ENCODE results near the gene TP53AIP1. TPM values are rescaled to one million over a fixed set of nuclear protein-coding genes. Genes with fewer than 3 reads are reported as not detected.

Gene TP53AIP1
- total RNA-seq (ENCODE audit: low replicate concordance) = 0.24 and 0.69 TPM in 2 replicates
- long read RNA-seq = 0 reads

- H3K27ac Mint-ChIP-seq = no peak within 1 kb of the TSS
- no peak within 1 kb of the TSS for H3K4me3 Mint-ChIP-seq
- no peak for DNase-seq (ENCODE audit: extremely low spot score, unreplicated experiment)
- TF ChIP-seq, protein P1, sequence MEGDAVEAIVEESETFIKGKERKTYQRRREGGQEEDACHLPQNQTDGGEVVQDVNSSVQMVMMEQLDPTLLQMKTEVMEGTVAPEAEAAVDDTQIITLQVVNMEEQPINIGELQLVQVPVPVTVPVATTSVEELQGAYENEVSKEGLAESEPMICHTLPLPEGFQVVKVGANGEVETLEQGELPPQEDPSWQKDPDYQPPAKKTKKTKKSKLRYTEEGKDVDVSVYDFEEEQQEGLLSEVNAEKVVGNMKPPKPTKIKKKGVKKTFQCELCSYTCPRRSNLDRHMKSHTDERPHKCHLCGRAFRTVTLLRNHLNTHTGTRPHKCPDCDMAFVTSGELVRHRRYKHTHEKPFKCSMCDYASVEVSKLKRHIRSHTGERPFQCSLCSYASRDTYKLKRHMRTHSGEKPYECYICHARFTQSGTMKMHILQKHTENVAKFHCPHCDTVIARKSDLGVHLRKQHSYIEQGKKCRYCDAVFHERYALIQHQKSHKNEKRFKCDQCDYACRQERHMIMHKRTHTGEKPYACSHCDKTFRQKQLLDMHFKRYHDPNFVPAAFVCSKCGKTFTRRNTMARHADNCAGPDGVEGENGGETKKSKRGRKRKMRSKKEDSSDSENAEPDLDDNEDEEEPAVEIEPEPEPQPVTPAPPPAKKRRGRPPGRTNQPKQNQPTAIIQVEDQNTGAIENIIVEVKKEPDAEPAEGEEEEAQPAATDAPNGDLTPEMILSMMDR (conservative IDR thresholded peaks at IDR 0.05) = no peak
- H3K27me3 Mint-ChIP-seq = peaks cover under 1% of the 10 kb centered on the region
- no peaks in the 10 kb centered on the region for H3K36me3 Mint-ChIP-seq
- no peaks in the 10 kb centered on the region for H3K9me3 Mint-ChIP-seq
- H3K4me1 Mint-ChIP-seq (ENCODE audit: unreplicated experiment) = peaks cover 9% of the 10 kb centered on the region
These were observed at the start of gene TP53AIP1 for GRCh38 chr11:128942817-128943427. TP53AIP1 (minus strand) TSS chr11:128942871; CDS start chr11:128937818, 5,053 bp downstream.

DNA sequence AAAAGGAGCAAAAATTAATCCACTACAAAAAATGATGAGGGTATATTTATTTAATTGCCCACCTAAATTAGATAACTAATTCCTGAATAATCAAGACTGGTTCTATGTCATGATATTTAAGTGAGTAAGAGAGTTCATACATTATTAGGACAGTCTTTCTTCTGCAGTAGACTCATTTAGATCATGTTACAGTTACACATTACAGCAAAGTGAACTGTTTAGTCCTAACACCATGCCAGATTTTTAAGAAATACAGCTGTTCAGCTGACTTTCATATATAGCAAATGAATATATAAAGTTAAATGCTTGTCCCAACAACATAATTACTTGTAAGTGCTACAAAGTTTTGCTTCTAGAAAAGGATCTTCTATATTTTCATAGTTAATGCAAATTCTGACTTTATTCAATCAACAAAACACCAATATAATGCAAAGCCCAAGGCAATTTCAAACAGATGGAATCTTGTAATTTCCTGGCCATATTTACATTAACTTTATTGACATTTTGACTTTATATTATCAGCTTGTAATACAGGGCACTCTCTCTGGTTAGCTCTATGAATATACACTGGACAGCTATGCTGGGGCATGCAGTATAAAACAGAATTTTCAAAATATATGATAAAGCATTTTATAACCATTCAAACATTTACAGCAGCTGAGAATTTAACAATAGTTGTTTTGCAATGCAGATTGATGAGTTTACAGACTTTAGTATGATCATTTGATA is 45.7 kb upstream of the TP53AIP1 start:
- no peak for DNase-seq (ENCODE audit: extremely low spot score, unreplicated experiment)
- Mint-ChIP-seq H3K4me1 (ENCODE audit: unreplicated experiment) (no peaks in the 10 kb centered on the region), H3K9me3 (no peaks in the 10 kb centered on the region), H3K27ac (no peak overlapping the region), H3K4me3 (no peak overlapping the region), H3K36me3 (peaks cover 15% of the 10 kb centered on the region), H3K27me3 (no peaks in the 10 kb centered on the region)
- TF ChIP-seq, protein P1 (conservative IDR thresholded peaks at IDR 0.05) = no peak

- Mint-ChIP-seq H3K27ac (no peak overlapping the region), H3K4me3 (no peak overlapping the region), H3K27me3 (no peaks in the 10 kb centered on the region), H3K36me3 (peaks cover 20% of the 10 kb centered on the region), H3K9me3 (no peaks in the 10 kb centered on the region), H3K4me1 (ENCODE audit: unreplicated experiment) (no peaks in the 10 kb centered on the region)
- no peak for DNase-seq (ENCODE audit: extremely low spot score, unreplicated experiment)
- TF ChIP-seq, protein P1 (conservative IDR thresholded peaks at IDR 0.05) = no peak
These were observed 43.2 kb upstream of the TP53AIP1 start for GRCh38 chr11:128985880-128986279.

GRCh38 chr11:128983023-128983422 is 40.4 kb upstream of the TP53AIP1 start:
- H3K36me3 Mint-ChIP-seq = peaks cover 21% of the 10 kb centered on the region

DNA sequence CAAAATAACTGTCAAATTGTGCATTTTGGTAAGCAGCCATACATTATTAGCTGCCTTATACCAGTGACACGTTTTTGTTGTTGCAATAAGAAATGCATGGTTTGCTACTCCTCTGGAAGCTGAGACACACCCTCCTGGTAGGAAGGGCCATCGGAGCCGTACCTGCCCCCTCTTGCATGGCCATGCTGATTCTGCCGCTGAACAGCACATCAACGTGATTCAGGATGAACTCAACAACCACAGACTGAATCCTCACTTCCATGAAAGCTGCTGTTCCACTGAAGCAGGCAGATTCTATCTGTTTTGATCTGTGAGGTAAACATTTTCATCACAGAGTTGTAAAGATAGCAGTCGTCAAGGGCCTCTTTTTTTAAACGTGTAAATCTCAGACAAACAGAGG is 38.6 kb upstream of the TP53AIP1 start:
- DNase-seq (ENCODE audit: extremely low spot score, unreplicated experiment) = no peak

More at GRCh38 chr11:128983023-128983422, 40.4 kb upstream of the TP53AIP1 start:
- TF ChIP-seq, protein P1 (conservative IDR thresholded peaks at IDR 0.05) = no peak
- Mint-ChIP-seq H3K4me3 (no peak overlapping the region), H3K27me3 (no peaks in the 10 kb centered on the region), H3K4me1 (ENCODE audit: unreplicated experiment) (no peaks in the 10 kb centered on the region), H3K9me3 (no peaks in the 10 kb centered on the region), H3K27ac (no peak overlapping the region)
- DNase-seq (ENCODE audit: extremely low spot score, unreplicated experiment) = no peak

More for the DNA sequence above, 38.6 kb upstream of the TP53AIP1 start:
- Mint-ChIP-seq H3K27ac (no peak overlapping the region), H3K9me3 (no peaks in the 10 kb centered on the region), H3K36me3 (peaks cover 31% of the 10 kb centered on the region), H3K4me1 (ENCODE audit: unreplicated experiment) (no peaks in the 10 kb centered on the region), H3K4me3 (no peak overlapping the region), H3K27me3 (no peaks in the 10 kb centered on the region)
- TF ChIP-seq, protein P1 (conservative IDR thresholded peaks at IDR 0.05) = no peak
